Thymus (tissue), 11 donors: ENCODE measurements around the gene FERMT3. TPM values are rescaled to one million over a fixed set of nuclear protein-coding genes. Genes with fewer than 3 reads are reported as not detected.

Experiments
- DNase-seq, 9 donors: peaks; one replicate each; pipeline ENCODE4 v3.0.0-alpha.2; 2013; ENCODE audit warnings: low spot score in 9 of 9, low read depth in 6 of 9, missing footprints in 1 of 9
- H3K27ac ChIP-seq, 2 donors: one replicate each; pipeline ENCODE4 v1.5.1; 2013; ENCODE audit warnings: control low read depth in 1 of 2, low read depth in 1 of 2, low read length in 1 of 2, mild to moderate bottlenecking in 1 of 2, moderate library complexity in 1 of 2
- H3K27me3 ChIP-seq, 2 donors: one replicate each; pipeline ENCODE4 v1.5.1; 2013; ENCODE audit warnings: low read length in 1 of 2; ENCODE audit not compliant: control insufficient read depth in 2 of 2, insufficient read depth in 1 of 2
- H3K36me3 ChIP-seq, 2 donors: one replicate each; pipeline ENCODE4 v1.5.1; 2013; ENCODE audit warnings: low read length in 1 of 2, mild to moderate bottlenecking in 1 of 2, moderate library complexity in 1 of 2; ENCODE audit not compliant: control insufficient read depth in 2 of 2, insufficient read depth in 2 of 2
- H3K4me1 ChIP-seq, 2 donors: one replicate each; pipeline ENCODE4 v1.5.1; 2013; ENCODE audit warnings: low read length in 2 of 2; ENCODE audit not compliant: control insufficient read depth in 2 of 2, insufficient read depth in 2 of 2
- H3K4me3 ChIP-seq, 2 donors: one replicate each; pipeline ENCODE4 v1.5.1; 2013; ENCODE audit warnings: low read length in 2 of 2, control low read depth in 1 of 2, mild to moderate bottlenecking in 1 of 2
- H3K9me3 ChIP-seq, 2 donors: one replicate each; pipeline ENCODE4 v1.5.1; 2013; ENCODE audit warnings: low read length in 1 of 2, mild to moderate bottlenecking in 1 of 2; ENCODE audit not compliant: control insufficient read depth in 2 of 2, insufficient read depth in 1 of 2
- WGBS: extraction: QIAGEN DNeasy Blood & Tissue Kit; methylation state at CpG from one replicate; pipeline ENCODE4 v1.1.7; 2013; 5-methylcytosine and 5-hydroxymethylcytosine counted together
- polyA plus RNA-seq: library from polyadenylated mRNA; stranded (reverse); fragments of 200-250 nt; gene quantifications from one replicate; pipeline ENCODE4 v1.2.3, GENCODE V29; 2013
- total RNA-seq: library from RNA; stranded (reverse); fragments of 120-200 nt; gene quantifications from one replicate; pipeline ENCODE4 v1.2.4, GENCODE V29; 2013
- donor health status: healthy.

FERMT3 gene
- total and polyA plus RNA-seq, 2 donors, result 74.5 to 91.0 TPM

- peaks cover 0 to 14% of the 10 kb centered on the region in 2 donors for H3K36me3 ChIP-seq
- H3K4me1 ChIP-seq, result peaks cover 31 to 74% of the 10 kb centered on the region in 2 donors
- peaks cover 0 to 12% of the 10 kb centered on the region in 2 donors for H3K9me3 ChIP-seq
- no peak overlapping the region for H3K27ac ChIP-seq
- no peak overlapping the region for H3K4me3 ChIP-seq
- H3K27me3 ChIP-seq, result peaks cover 4 to 34% of the 10 kb centered on the region in 2 donors
- DNase-seq, result no peak
- WGBS, result 93% methylated on average over 7 of the region's 7 CpGs
These were observed 42.1 kb downstream of the FERMT3 start for GRCh38 chr11:64248578-64248977.

GRCh38 chr11:64249038-64249437 lies 42.5 kb downstream of the FERMT3 start:
- Histone ChIP-seq H3K4me1 (peaks cover 31 to 69% of the 10 kb centered on the region in 2 donors), H3K36me3 (peaks cover 0 to 10% of the 10 kb centered on the region in 2 donors), H3K9me3 (peaks cover 0 to 12% of the 10 kb centered on the region in 2 donors), H3K4me3 (no peak overlapping the region), H3K27me3 (peaks cover 4 to 34% of the 10 kb centered on the region in 2 donors), H3K27ac (no peak overlapping the region)
- 100% methylated on average over 4 of the region's 4 CpGs for WGBS
- no peak for DNase-seq

DNA sequence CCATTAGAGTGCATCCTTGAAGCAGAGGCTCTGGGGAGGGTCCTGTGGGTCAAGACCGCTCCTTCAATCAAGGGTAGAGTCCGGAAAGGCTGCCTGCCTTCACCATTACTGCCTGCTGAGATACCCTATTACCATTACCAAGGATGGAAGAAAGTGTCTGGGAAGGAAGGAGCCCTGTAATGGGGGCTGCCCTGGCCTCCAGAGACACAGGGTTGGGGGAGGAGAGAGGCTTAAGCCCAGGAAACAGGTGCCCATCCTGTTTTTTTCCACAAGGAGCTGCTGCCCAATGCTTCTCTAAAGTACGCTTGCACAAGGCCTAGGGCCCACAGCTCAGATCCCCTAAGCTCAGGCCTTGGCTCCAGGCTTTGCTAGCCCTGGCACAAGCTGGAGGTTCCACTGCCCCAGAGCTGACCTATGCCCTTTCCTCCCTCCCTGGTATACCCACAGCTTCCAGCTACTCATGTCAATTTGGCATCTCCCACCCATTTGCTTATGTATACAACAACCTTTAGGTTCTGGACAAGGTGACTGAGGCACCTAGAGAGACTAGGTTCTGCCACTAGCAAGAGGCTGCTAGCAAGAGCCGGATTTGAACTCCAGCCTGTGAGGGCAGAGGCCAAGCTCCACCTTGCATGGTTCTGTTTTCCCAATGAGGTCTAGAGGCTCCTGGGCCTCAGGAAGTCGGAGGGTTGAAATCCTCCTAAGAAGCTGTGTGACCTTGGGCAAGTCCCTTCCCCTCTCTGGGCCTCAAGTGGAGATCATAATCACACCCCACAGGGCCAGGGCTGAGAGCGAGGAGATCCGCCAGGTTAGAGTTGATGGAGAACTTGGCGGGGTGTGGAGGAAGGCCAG lies 43.3 kb downstream of the FERMT3 start:
- H3K9me3 ChIP-seq, result peaks cover 0 to 12% of the 10 kb centered on the region in 2 donors
- no peak overlapping the region for H3K27ac ChIP-seq
- peaks cover 4 to 34% of the 10 kb centered on the region in 2 donors for H3K27me3 ChIP-seq
- H3K4me3 ChIP-seq, result no peak overlapping the region
- peaks cover 29 to 62% of the 10 kb centered on the region in 2 donors for H3K4me1 ChIP-seq
- WGBS, result 96% methylated on average over 8 of the region's 8 CpGs
- no peak for DNase-seq
- H3K36me3 ChIP-seq, result peaks cover 4 to 7% of the 10 kb centered on the region in 2 donors

DNA sequence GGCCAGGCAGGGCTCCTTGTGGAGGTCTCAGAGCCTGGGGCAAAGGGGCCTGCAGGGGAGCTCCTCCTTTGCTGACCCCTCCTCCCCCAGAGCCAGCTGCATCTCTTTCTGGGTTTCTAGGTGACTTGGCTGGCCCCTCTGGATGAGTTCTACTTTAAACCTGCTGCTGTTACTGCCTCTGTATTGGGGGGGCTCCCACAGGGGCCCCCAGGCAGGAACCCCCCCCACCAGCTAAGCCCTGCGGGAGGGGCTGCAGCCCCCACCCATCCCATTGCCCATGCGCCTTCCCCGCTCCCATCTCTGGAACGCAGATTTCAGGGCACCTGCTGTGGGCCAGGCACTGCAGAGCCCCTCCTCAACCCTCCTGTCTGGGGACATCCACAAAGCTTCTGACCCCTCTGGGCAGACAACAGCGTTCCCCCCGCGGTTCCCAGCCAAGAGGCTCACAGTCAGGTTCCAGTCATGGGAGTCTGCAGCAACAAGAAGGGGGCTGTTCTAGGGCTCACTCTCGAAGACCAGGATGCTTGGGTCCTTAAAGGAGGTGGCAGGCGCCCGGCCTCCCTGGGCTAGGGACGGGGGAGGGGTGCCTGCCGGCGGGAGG lies 44.0 kb downstream of the FERMT3 start:
- peaks cover 23 to 54% of the 10 kb centered on the region in 2 donors for H3K4me1 ChIP-seq
- WGBS, result 27% methylated on average over 13 of the region's 13 CpGs
- H3K27ac ChIP-seq, result no peak overlapping the region
- H3K36me3 ChIP-seq, result peaks cover 9 to 11% of the 10 kb centered on the region in 2 donors
- peak overlapping the region; percentile 45 to 77 for H3K4me3 ChIP-seq
- peaks cover 0 to 8% of the 10 kb centered on the region in 2 donors for H3K9me3 ChIP-seq
- peaks cover 4 to 34% of the 10 kb centered on the region in 2 donors for H3K27me3 ChIP-seq
- no peak for DNase-seq

DNA sequence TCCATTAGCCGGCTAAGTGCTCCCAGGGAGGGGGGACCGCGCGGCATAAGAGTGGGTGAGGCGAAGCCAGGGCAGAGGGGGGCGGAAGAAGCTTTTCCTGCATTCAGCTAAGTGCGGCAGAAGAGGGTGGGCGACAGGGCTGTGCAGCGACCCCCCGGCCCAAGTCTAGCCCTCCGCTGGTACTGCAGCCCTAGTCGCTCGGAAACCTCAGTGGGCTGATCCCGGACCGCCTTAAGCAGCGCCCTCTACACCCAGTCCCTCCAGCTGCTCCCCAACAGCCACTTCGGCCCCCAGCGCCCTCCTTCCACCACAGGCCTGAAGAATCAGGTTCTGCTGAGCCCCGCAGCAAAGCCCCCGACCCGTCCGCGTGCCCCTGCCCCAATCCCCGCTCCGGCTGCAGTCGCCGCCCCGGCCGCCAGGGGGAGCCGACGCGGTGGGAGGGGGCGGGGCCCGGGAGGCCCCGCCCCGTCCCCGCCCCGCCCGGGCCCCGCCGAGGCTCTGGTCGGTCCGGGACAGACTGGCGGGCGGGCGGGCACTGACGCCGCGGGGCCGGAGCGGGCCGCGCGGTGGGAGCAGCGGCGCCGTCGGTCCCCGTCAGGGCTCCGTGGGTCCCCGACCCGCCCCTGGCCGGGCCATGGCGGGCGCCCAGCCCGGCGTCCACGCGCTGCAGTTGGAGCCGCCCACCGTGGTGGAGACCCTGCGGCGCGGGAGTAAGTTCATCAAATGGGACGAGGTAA lies 44.7 kb downstream of the FERMT3 start, which contains the start of gene PLCB3:
Gene PLCB3, plus strand, starts transcription at position 515 of the 737 bp plus-strand sequence. Its CDS starts 120 bp downstream, at position 635.
- peak within 1 kb of the TSS; percentile 52 to 77 for H3K4me3 ChIP-seq
- peaks cover 0 to 8% of the 10 kb centered on the region in 2 donors for H3K9me3 ChIP-seq
- peaks cover 12 to 18% of the 10 kb centered on the region in 2 donors for H3K36me3 ChIP-seq
- H3K27ac ChIP-seq, result no peak within 1 kb of the TSS
- H3K27me3 ChIP-seq, result peaks cover 4 to 34% of the 10 kb centered on the region in 2 donors
- DNase-seq, result peak in 2 of 9 donors; percentile 54 to 58
- H3K4me1 ChIP-seq, result peaks cover 18 to 49% of the 10 kb centered on the region in 2 donors
- under 1% methylated on average over 75 of the region's 75 CpGs for WGBS

DNA sequence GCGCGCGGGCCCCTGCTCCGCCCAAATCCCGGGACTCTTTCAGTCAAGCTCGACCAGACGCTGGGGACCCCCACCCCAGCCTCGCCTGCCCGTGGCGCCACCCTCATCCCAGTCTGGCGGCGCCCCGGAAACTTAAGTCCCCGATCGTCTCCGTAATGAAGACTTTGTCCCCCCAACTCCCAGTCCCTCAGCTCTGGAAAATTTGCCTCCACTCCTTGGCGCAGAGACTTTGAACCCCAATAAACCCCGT lies 45.2 kb downstream of the FERMT3 start:
- H3K36me3 ChIP-seq, result peaks cover 16 to 23% of the 10 kb centered on the region in 2 donors
- DNase-seq, result no peak
- WGBS, result under 1% methylated on average over 18 of the region's 18 CpGs
- H3K27ac ChIP-seq, result no peak overlapping the region
- H3K4me3 ChIP-seq, result peak overlapping the region; percentile 52 to 77
- H3K9me3 ChIP-seq, result peaks cover 0 to 8% of the 10 kb centered on the region in 2 donors
- peaks cover 4 to 34% of the 10 kb centered on the region in 2 donors for H3K27me3 ChIP-seq
- H3K4me1 ChIP-seq, result peaks cover 18 to 49% of the 10 kb centered on the region in 2 donors

- WGBS, result 8% methylated on average over 23 of the region's 23 CpGs
- Histone ChIP-seq H3K36me3 (peaks cover 16 to 23% of the 10 kb centered on the region in 2 donors), H3K27me3 (peaks cover 4 to 30% of the 10 kb centered on the region in 2 donors), H3K4me1 (peaks cover 17 to 43% of the 10 kb centered on the region in 2 donors), H3K9me3 (peaks cover 0 to 8% of the 10 kb centered on the region in 2 donors), H3K4me3 (peak overlapping the region; percentile 52 to 77), H3K27ac (no peak overlapping the region)
- DNase-seq, result peak in 2 of 9 donors; percentile 43 to 44
These were observed 45.7 kb downstream of the FERMT3 start for GRCh38 chr11:64252003-64252872.

GRCh38 chr11:64253043-64253442 lies 46.5 kb downstream of the FERMT3 start:
- Histone ChIP-seq H3K36me3 (peaks cover 16 to 23% of the 10 kb centered on the region in 2 donors), H3K27ac (no peak overlapping the region), H3K4me3 (no peak overlapping the region), H3K27me3 (peaks cover 2 to 22% of the 10 kb centered on the region in 2 donors), H3K4me1 (peaks cover 12 to 37% of the 10 kb centered on the region in 2 donors), H3K9me3 (peaks cover 0 to 8% of the 10 kb centered on the region in 2 donors)
- DNase-seq, result no peak
- WGBS, result 87% methylated on average over 8 of the region's 8 CpGs
